GM18870 (cell line): ENCODE data around the gene SLC19A1.

Experiments
- ATAC-seq: cut with Tn5 transposase; IDR thresholded peaks from one replicate; pipeline ENCODE4 v1.9.1; 2021; ENCODE audit warnings: moderate library complexity; ENCODE audit not compliant: unreplicated experiment

SLC19A1 gene

DNA sequence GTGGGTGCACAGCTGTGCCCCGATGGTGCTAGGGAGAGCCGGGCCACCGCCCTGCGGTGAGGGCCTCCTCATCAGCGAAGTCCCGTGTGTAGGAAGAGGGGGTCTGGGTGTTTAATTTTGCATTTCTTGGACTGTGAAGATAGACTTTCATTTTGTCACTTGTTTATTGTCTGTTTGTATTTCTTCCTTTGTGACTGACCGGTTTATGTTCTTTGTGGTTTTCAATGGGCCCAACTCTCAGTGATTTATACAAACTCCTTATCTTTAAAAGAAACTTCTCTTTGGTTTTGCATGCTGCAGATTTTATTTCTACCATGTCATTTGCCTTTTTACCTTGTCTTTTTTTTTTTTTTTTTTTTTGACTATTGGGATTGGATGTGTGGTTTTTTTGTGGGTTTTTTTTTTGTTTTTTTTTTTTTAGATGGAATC, 72.1 kb downstream of the SLC19A1 start:
- ATAC-seq, result no peak

DNA sequence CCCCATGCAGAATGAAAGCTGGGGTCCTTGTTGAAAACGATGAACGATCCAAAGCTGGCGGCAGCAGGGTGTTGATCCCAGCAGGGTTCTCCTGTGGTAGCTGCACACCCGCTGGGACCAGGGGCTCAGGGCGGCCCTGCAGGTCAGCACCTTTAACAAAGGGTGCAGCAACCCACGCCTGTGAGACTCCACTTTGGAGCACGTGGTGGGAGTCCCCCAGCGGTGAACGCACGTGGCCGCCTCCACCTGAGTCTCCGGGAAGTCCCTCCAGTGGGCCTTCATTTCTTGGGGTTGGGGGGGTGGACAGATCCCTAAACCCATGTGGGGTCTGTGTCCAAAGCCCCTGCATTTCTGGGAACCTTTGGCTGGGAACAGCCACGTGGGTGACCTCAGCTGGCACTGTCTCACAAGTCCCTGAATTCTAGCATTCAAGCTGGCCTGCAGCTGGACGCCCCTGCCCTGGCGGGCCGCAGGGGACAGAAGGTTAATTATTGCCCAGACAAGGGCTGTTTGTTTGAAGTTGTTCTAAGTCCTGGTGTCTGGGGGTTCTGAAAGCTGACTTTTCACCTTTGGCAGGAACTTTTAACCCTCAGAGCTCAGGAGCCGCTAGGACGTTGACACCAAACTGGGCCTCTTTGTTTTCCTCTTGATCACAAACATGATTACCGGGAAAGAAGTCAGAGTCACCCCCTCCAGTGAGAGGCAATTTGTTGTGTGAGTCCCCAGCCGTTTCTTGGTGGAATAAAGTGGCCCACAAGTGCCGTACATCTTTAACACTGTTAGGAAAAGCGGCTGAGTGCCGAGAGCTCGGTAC, 72.8 kb downstream of the SLC19A1 start:
- ATAC-seq, result no peak

DNA sequence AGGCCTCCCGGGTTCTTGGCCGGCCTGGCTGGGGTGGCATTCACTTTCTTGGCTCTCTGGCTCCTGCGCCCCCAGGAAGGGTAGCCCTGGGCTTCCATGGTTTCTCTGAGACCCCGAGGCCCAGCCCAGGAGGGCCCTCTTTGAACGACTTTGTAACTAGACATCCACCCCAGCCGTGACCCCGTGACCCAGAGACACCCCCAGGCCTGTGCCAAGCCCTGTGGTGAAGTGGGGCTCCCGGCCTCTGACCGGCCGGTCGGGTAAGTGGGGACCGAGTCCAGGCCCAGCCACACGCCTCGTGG, 73.3 kb downstream of the SLC19A1 start:
- no peak for ATAC-seq

DNA sequence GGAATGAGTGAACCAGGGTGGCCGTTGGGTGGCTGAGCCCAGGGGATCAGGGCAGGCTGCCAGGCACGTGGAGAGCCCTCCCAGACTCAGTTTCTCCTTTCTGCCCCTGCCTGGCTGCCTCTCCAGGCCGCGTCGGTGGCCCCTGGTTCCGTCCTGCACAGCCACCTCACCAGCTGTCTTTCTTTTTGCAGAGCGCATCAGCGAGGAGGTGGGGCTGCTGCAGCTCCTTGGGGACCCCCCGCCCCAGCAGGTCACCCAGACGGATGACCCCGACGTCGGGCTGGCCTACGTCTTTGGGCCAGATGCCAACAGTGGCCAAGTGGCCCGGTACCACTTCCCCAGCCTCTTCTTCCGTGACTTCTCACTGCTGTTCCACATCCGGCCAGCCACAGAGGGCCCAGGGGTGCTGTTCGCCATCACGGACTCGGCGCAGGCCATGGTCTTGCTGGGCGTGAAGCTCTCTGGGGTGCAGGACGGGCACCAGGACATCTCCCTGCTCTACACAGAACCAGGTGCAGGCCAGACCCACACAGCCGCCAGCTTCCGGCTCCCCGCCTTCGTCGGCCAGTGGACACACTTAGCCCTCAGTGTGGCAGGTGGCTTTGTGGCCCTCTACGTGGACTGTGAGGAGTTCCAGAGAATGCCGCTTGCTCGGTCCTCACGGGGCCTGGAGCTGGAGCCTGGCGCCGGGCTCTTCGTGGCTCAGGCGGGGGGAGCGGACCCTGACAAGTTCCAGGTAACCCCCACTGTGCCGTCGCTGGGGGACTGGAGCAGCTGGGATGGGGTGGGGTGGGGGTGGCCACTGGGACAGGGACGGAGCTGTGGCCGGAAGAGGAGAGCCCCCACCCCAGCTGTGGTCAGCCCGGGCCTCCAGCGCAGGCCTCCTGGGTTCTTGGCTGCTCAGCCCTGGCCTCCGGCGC, 73.9 kb downstream of the SLC19A1 start:
- no peak for ATAC-seq

DNA sequence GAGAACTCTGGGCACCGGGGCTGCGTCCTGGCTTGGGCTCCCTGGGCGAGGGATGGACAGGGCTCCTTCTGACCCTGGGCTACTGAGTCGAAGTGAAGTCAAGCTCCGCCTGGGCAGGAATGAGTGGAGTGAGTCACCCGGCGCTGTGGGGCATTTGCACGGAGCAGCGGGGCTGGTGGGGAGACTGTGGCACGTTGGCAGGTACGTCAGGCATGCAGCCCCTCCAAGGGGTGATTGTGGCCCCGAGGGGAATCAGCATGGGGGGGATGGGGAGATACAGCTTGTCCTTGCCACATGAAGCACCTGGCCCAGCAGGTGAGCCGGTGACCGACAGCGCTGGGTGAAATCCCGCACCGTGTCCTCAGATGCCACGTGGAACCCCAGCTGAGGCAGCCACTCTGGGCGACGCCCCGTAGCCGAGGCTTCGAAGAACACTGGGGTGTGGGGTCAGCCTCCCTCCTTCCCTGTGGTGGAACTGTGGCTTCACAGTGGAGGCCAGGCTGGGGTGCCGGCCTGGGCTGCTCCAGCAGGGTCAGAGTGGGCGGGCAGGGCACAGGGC, 74.9 kb downstream of the SLC19A1 start:
- no peak for ATAC-seq

DNA sequence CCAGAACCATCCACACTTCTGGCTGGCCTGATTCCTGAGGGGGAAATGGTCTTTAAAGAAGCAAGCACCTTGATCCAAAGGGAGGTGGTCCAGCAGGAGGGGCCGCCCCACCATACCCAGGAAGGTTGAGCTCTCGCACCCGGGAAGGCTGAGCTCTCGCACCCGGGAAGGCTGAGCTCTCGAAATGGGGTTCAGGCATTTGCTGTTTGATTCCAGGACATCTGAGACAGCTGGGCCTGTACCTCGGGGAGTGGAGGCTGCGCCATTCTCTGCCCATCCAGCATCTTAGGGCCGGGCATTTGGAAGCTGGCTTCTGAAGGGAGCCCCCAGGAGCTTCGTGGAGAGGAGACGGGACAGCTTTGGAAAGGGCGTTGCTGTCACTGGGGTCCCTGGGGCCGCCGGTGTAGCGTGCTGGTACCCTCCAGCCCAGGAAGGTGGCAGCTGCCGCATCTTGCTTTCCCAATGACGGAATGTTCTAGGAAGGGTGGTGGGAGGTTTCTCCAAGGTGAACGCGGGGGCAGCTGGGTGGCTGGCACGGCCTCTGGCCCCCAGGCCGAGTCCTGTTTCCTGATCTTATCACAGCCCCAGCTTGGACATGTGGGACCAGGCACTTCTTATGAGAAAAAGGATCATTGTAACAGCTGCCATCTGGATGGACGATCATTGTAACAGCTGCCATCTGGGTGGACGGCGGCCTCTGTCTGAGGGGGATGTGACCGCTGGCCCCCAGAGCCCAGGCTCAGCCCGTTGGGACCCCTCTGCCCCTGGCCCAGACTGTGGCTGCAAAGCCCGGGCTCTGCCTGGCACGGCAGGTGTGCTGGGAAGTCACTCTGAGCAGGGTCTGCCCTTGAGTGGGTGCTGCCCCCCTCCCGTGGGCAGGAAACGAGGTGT, 75.7 kb downstream of the SLC19A1 start:
- ATAC-seq, result no peak

DNA sequence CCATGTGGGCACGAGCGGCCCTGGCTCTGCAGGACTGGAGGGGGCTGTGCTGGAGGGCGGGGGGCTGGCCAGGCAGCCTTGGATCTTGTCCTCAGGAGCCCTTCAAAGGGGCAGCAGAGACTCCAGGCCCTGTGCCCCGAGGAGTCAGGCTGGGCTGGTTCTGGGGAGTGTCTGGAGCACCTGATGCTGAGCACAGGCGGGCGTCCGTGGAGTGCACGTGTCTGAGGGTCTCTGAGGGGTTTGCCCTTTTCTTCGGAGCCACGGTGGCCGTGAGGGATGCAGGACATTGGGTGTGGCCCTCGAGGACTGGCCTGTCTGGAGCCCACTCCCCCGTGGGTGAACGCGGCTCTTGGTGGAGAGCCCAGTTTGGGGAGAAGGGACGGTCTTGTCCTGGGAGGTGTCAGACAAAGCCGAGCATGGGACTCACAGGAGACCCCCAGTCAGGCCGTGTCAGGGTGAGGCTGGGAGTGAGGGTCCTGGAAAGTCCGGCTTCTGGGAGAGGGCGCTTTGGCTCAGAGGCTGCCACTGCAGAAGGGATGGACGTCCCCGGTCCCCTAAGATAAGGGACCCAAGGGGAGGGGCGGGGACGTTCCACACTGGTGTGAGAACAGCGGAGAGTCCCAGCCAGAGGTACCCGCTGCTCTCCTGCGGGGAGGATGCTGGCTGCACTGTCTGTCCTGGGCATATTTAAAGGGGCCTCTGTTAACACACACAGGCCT, 76.5 kb downstream of the SLC19A1 start:
- ATAC-seq, result no peak

DNA sequence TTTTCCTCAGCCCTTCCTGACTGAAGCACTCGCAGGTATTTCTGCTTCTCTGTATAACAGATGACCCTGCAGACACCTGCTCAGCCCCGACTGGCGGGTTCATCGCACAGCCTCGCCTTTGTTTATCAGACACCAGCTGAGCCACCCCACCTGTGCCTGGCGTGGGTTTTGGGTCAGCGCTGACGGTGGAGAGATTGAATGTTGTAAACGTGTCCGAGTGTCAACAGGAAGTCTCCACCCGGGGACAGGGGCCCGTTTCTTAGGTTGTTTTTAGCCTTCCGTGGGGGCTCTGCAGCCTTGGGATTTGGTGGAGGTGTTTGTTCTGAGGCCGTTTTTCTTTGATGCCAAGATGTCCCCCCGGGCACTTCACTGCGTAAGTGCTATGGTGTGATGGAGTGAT, 77.1 kb downstream of the SLC19A1 start:
- ATAC-seq, result no peak

DNA sequence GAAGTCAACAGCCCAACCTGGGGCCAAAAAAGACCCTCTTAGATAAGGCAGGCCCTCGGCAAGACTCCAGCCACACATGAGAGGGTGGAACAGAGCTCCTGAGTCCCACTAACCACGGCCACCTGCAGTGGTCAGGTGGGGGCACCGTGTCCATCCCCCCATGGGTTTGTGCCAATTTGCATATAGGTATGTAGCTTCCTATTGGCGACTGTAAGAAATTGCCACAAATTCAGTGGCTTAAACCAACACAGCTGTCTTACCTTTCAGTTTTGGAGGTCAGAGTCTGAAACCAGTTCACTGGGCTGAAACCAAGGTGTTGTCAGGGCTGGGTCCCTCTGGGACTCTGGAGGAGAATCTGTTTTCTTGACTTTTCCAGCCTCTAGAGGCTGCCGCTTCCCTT, 77.9 kb downstream of the SLC19A1 start:
- ATAC-seq, result no peak

DNA sequence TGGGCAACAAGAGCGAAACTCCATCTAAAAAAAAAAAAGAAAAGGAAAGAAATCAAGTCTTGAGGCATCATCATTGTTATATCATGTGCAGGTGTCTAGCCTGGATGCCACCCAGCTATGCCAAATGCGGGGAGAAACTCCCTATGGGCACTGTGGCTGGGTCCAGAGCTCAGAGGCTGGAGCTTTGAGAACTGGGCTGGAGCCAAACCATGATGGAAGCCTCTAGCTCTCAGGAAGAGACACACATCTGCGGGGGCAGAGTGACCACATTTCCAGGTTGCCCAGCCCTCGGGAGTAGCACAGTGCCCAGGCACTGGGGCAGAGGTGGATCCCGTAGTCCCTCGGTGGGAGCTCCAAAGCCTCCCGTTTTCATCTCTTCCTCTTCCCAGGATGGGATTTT, 78.4 kb downstream of the SLC19A1 start:
- ATAC-seq, result no peak

DNA sequence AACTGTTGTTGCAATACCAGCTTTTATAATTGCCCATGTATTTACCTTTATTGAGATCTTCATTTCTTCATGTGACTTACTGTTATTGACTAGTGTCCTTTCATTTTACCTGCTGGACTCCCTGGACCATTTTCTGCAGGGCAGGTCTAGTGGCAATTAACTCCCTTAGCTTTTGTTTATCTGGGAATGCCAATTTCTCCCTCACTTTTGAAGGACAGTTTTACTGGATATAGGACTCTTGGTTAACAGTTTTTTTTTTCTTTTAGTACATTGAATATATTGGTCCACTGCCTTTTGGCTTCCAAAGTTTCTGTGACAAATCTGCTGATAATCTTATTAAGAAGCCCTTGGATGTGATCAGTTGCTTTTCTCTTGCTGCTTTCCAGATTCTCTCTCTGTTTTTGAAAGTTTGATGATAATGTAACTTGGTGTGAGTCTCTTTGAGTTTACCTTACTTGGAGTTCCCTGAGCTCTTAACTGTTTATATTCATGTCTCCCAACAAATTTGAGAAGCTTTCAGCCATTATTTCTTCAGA, 80.4 kb downstream of the SLC19A1 start:
- no peak for ATAC-seq

DNA sequence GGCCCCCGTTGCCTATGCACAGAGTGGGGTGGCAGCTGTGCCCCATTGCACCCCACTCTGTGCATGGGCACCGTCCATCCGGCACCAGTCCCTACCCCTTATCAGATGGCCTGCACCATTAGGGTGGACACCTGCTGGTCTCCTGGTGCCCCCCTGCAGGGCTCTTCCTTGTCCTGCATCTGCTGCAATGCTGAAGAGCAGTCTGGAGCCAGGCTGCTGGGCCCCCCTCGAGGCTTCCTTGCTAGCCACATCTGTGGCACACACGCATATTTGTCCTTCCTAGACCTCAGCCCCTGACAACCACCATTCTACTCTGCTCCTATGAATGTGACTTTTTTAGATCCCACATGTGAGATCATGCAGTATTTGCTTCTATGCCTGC, 80.9 kb downstream of the SLC19A1 start:
- no peak for ATAC-seq

DNA sequence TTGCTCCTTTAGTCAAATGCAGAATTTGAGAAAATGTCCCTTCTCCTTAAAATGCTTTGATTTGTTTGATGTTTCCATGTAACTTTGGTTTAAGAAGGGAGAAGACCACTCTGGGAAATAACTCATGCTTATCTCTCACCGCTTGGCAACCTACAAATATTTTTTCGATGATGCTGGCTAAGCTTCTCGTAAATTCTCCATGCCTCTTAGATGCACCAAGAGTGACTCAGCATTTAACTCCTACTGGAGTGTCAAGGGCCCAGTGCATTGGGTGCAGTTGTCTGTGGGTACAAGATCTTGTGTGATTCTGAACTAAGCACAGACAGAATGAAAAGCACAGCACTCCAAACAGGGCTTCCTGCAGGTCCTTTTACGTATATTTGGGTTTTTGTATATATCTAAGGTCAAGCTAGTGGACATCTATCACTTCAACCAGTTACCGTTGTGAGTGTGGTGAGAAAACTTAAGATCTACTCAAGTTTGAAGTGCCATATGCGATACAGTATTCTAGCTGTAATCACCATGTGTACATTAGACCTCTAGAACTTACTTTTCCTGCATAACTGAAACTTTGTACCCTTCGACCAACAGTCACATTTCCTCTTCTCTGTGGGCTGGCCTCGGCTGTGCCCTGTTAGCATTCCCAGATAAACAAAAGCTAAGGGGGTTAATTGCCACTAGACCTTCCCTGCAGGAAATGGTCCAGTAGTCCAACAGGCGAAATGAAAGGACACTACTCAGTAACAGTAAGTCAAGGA, 81.5 kb downstream of the SLC19A1 start:
- ATAC-seq, result no peak

DNA sequence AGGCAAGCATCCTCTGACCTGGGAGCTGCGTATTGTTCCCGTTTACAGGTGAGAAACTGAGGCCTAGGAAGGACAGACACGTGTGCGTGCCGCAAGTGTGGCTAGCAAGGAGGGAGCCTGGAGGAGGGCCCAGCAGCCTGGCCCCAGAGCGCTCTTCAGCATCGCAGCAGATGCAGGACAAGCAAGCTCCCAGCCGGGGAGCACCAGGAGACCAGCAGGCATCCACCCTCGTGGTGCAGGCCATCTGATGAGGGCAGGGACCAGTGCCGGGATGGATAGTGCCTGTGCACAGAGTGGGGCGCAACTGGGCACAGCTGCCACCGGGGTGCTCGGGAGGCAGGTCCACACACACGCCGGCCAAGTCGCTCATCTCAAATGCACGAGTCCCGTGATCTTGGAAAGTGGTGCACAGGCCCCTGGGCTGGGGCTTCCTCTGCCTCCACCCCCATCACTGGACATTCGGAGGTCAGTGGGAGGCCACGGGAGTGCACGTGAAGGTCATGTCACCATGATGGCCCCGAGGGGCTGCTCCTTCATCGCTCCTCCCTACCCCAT, 82.2 kb downstream of the SLC19A1 start:
- ATAC-seq, result no peak

DNA sequence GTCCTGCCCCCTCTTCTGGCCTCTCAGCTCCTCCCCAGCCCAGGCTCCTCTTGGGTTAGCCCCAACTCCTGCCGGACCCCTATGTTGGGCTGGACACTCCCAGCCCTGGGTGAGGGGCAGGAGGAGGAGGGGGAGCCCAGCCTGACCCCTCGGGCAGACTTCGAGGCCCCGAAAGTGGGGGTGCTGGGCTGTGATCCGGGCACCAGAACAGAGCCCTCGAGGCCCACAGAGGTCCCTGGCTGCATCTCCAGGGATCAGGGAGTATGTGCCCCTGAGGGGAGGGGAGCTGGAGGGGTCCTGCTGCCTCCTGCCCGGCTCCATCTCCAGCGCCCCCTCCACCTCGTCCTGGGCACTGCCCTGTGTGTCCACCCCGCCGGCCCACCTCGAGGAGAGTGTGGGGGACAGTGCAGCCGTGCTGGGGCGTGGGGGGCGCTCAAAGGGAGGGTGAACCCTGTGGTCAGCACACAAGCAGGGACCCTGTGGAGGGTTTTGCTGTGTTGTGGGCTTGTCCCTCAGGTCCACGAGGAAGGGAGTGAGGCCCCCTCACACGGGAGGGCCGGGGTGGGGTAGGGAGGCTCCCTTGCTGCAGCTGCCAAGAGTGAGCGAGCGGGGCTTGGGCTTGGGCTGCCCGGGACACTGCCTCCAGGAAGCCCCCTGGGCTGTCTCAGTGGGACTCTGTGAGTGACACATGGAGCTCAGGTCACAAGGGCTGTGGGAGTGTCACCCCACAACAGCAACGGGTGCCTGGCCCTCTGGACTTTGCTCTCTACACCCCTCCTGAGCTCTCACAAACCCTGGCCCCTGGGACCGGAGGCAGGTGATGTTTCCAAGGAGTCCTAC, 82.8 kb downstream of the SLC19A1 start:
- ATAC-seq, result no peak

DNA sequence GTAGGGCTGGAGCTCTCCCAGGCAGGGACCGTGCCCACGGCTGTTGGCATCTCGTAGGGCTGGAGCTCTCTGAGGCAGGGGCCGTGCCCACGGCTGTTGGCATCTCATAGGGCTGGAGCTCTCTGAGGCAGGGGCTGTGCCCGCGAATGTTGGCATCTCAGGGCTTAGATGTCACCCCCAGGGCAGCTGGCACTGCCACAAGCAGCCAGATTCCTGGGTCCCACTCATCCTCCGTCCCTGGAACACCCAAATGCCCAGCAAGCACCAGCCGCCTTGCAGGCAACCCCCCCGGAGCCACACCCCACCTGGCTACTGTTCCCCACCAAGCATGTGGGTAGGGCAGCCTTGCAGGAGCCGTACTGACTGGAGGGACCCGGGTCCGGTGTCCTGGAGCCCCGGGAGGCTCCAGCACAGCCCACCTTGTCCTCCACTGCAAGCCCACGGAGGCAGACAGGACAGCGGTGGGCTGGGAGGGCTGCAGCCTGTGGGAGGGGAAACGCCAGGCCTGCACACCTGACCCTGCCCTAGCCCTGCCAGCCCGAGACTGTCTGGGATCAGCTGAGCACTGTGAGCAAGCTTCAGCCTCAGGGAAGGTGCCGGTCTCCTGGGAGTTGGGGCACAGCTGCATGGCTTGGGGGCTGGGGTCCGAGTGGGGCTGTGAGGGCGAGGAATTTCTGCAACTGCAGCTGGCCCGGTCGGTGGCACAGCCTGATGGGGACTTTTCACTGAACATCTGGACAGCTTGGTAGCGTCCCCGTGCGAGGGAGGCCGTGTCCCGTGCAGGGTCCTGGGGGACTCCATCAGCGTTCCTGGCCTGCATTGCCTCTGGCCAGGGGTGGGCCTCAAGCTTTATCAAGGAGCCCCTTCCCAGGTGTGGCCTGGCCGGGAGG, 83.7 kb downstream of the SLC19A1 start:
- ATAC-seq, result no peak

DNA sequence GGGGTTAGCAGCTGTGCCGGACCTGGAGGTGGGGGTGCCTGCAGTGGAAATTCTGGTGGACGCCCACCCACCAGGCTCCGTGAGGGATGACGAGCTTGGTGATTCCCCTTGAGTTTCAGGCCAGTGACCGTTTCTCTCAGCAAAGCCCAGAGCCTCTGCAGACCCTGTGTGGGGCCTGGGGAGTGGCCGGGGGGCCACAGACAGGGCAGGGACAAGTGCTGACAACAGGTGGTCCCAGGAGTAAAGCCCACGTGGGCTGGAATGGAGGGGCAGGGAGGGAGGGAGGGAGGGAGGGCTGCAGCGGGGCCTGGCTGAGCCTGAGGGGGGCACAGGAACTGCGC, 84.4 kb downstream of the SLC19A1 start:
- ATAC-seq, result no peak
